Mucosa of stomach (tissue), 1 donor: ENCODE data around the gene SSBP4.
"Not testable (repeated sequence)": the region's sequence is repeated elsewhere in the genome, so short reads cannot be mapped to it uniquely, and the experiment has no call there.

ENCODE experiments used
- H3K27me3 ChIP-seq: one replicate; pipeline ENCODE4 v1.7.0; 2013; ENCODE audit warnings: mild to moderate bottlenecking, low read length; ENCODE audit not compliant: control insufficient read depth, insufficient read depth
- H3K36me3 ChIP-seq: one replicate; pipeline ENCODE4 v1.7.0; 2013; ENCODE audit warnings: low read length; ENCODE audit not compliant: control insufficient read depth, insufficient read depth
- H3K4me1 ChIP-seq: one replicate; pipeline ENCODE4 v1.7.0; 2013; ENCODE audit warnings: mild to moderate bottlenecking, low read length; ENCODE audit not compliant: control insufficient read depth, insufficient read depth
- H3K4me3 ChIP-seq: one replicate; pipeline ENCODE4 v1.7.0; 2013; ENCODE audit warnings: low read length
- H3K9ac ChIP-seq: one replicate; pipeline ENCODE4 v1.7.0; 2013; ENCODE audit warnings: mild to moderate bottlenecking, low read length, moderate library complexity
- H3K9me3 ChIP-seq: one replicate; pipeline ENCODE4 v1.7.0; 2013; ENCODE audit warnings: mild to moderate bottlenecking, low read length, moderate library complexity; ENCODE audit not compliant: control insufficient read depth
- donor health status: Pancreatic carcinoma.

The SSBP4 gene

DNA sequence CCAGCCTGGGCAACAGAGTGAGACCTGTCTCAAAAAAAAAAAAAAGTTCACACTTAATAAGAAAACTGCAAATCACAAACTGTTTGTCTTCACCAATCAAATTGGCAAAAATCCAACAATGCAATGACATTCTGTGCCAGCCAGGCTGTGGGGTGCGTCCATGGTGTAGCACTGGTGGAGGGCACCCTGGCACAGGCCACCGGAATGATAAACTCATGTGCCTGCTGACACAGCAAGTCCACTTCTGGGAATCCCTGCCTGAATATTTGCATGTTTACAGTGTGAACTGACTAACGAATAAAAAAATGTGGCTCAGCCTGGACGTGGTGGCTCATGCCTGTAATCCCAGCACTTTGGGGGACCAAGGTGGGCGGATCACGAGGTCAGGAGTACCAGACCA lies 20.2 kb upstream of the SSBP4 start:
- H3K27me3 ChIP-seq, result peaks cover 8% of the 10 kb centered on the region
- H3K4me1 ChIP-seq, result peaks cover 9% of the 10 kb centered on the region
- no peak overlapping the region for H3K9ac ChIP-seq
- H3K4me3 ChIP-seq, result no peak overlapping the region
- no peaks in the 10 kb centered on the region for H3K36me3 ChIP-seq
- H3K9me3 ChIP-seq, result no peaks in the 10 kb centered on the region

DNA sequence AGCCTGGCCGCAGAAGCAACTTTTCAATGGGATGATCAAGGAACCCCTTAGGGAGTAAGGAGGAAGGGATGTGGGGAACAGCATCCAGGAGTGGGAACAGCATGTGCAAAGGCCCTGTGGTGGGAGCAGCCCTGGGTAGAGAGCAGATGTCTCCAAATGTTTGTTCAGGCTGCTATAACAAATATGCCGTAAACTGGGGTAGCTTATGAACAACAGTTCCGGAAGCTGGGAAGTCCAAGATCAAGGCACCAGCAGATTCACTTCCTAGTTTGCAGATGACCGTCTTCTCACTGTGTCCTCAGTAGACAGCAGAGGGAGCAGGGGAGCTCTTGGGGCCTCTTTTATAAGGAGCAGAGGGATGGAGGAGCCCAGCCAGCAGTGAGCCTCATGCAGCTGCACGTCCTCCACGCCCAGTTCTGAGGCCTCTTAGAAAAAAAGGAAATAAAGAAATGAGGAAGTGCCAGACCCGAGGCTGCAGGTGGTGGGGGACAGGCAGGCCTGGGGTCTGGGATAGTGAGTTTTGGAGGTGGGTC lies 17.6 kb upstream of the SSBP4 start:
- Histone ChIP-seq H3K4me3 (no peak overlapping the region), H3K9me3 (no peaks in the 10 kb centered on the region), H3K4me1 (peaks cover 9% of the 10 kb centered on the region), H3K27me3 (peaks cover 8% of the 10 kb centered on the region), H3K9ac (peak overlapping the region; percentile 51), H3K36me3 (no peaks in the 10 kb centered on the region)

DNA sequence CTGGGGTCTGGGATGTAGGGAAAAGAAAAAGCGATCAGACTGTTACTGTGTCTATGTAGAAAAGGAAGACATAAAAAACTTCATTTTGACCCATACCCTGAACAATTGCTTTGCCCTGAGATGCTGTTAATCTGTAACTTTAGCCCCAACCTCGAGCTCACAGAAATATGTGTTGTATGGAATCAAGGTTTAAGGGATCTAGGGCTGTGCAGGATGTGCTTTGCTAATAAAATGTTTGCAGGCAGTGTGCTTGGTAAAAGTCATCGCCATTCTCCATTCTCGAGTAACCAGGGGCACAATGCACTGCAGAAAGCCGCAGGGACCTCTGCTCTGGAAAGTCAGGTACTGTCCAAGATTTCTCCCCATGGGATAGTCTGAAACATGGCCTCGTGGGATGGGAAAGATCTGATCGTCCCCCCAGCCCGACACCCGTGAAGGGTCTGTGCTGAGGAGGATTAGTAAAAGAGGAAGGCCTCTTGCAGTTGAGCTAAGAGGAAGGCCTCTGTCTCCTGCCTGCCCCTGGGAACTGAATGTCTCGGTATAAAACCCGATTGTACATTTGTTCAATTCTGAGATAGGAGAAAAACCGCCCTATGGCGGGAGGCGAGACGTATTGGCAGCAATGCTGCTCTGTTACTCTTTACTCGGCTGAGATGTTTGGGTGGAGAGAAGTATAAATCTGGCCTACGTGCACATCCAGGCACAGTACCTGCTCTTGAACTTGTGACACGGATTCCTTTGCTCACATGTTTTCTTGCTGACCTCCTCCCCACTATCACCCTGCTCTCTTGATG lies 16.5 kb upstream of the SSBP4 start:
- H3K4me3 ChIP-seq, H3K9me3 ChIP-seq, H3K27me3 ChIP-seq, H3K36me3 ChIP-seq, H3K9ac ChIP-seq, H3K4me1 ChIP-seq: not testable (repeated sequence)

DNA sequence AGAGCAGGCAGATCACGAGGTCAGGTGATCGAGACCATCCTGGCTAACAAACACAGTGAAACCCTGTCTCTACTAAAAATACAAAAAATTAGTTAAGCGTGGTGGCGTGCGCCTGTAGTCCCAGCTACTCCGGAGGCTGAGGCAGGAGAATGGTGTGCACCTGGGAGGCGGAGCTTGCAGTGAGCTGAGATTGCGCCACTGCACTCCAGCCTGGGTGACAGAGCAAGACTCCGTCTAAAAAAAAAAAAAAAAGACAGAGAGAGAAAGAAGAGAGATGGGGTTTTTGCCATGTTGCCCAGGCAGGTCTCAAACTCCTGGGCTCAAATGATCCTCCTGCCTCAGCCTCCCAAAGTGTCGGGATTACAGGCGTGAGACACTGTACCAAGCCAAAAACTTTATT lies 13.4 kb upstream of the SSBP4 start:
- not testable (repeated sequence) for H3K27me3 ChIP-seq, H3K9ac ChIP-seq, H3K9me3 ChIP-seq, H3K4me1 ChIP-seq, H3K4me3 ChIP-seq, H3K36me3 ChIP-seq

DNA sequence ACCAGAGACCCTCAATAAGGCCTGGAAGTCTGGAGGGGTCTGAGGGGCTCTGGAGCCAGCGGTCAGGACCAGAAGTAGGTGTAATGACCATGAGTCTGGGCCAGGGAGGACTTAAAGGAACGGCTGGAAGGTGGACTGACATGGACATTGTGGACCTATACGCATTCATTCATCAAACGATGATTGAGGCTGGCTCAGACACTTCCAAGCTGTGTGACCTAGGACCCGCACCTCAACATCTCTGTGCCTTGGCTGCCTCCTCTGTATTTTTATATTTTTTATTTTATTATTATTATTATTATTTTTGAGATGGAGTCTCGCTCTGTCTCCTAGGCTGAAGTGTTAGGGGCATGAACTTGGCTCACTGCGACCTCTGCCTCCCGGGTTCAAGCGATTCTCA lies 12.4 kb upstream of the SSBP4 start:
- Histone ChIP-seq H3K4me3 (no peak overlapping the region), H3K9me3 (no peaks in the 10 kb centered on the region), H3K9ac (no peak overlapping the region), H3K4me1 (no peaks in the 10 kb centered on the region), H3K36me3 (no peaks in the 10 kb centered on the region), H3K27me3 (no peaks in the 10 kb centered on the region)

DNA sequence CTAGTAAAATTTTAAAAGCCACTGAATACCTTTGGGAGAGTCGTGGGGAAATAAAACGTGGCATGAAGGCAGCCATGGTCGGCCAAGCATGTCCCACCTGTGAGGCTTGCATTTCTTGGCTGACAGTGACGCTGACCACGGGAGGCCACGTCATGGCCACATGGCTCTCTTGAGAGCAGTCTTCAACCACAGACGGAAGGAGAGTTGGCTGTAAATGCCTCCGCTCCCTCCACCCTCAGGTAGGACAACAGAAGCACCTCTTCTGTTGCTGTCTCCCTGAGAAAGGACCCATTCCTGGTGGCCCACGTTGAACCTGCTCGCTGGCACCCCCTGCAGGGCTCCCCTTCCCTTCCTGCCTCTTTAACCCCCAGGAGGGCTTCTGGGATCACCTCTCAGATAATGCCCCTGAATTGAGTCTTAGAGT lies 11.1 kb upstream of the SSBP4 start:
- Histone ChIP-seq H3K4me3 (no peak overlapping the region), H3K27me3 (no peaks in the 10 kb centered on the region), H3K9ac (no peak overlapping the region), H3K9me3 (no peaks in the 10 kb centered on the region), H3K4me1 (no peaks in the 10 kb centered on the region), H3K36me3 (no peaks in the 10 kb centered on the region)

DNA sequence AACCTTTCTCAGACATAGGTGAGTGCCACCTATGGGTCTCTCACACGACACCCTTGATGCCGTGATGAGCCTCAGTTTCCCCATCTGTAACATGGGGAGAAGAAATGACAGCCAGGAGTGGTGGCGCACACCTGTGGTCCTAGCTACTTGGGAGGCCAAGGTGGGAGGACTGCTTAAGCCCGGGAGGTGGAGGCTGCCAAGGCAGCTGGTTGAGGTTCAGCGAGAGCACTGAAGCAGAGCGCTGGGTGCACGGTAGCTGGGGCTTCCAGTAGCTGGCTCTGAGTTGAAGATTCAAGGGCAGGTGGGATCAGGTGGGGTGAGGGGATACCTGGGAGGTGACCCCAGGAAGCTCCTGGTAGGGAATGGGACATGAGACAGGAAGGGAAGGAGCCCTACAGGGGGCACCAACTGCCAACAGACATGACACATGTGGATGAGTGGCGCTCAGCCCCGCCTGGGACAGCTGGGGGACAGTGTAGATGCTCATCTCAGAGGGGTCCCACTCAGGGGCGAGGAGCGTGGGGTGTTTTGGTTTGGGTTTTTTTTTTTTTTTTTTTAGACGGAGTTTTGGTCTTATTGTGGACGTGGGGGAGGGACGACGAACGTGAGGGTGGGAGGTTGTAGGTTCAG lies 6.5 kb upstream of the SSBP4 start:
- no peaks in the 10 kb centered on the region for H3K36me3 ChIP-seq
- H3K4me3 ChIP-seq, result no peak overlapping the region
- H3K9ac ChIP-seq, result no peak overlapping the region
- H3K27me3 ChIP-seq, result peaks cover 5% of the 10 kb centered on the region
- peaks cover 37% of the 10 kb centered on the region for H3K4me1 ChIP-seq
- H3K9me3 ChIP-seq, result no peaks in the 10 kb centered on the region

DNA sequence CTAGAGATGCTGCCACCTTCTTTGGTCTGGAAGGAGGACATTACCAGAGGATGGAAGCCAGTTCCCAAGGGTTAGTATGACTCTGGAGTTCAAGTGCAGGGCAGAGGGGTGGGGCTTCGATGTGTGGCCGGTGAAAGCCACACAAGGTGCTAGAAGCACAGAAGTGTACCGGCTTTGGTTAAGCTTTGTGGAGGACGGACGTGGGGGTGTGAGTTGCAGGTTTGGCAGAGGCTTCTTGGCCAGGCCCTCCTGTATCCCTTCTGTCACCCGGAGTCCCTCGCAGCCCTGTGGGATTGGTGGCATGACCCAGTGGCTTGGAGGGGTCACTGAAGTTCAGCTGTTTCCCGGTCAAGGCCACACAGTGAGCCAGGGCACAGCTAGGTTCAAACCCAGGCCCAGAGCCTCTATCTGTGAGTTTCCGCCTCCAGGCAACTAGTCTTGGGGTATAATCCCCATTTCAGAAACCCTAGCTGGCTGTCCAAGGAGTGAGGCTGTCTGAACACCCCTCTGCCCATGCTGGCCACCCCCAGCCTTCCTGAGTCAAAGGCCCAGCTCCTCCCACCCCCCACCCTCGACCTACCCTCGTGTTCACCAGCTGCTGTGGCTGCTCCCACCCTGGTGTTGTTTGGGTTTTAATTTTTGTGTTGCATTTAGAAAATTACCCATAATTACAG lies 4.6 kb upstream of the SSBP4 start:
- H3K4me3 ChIP-seq, result no peak overlapping the region
- peak overlapping the region; percentile 43 for H3K9ac ChIP-seq
- no peaks in the 10 kb centered on the region for H3K9me3 ChIP-seq
- H3K4me1 ChIP-seq, result peaks cover 51% of the 10 kb centered on the region
- H3K36me3 ChIP-seq, result no peaks in the 10 kb centered on the region
- peaks cover 14% of the 10 kb centered on the region for H3K27me3 ChIP-seq

DNA sequence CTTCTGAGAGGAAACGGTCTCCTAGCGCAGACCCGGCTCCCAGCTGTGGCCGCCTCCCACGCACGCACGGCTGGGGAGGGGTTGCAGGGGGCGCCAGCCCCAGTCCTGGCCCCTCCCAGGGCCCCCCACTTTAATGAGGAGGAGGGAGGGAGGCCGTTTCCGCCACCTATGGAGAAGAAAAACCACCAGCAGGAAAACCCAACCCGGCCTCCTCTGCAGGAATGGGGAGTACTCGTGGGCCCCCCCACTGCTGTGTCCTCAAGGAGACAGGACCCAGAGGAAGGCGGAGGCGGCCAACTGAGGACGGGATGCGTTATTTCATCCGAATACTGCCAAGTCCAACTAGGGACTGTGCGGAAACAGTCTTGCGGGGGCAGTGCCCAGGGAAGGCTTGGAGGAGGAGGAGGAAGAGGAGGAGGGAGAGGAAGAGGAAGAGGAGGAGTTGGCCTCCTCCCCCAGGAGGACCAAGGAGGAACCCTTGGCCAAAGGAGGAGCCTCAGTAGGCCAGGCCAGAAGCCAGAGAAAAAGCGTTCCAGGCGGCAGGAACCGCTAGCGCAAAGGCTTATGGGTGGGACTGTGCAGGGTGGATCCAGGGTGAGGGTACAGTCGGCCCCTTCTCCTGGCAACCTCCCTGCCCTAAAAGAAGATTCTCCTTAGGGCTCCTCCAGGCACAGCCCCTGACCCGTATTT lies 3.9 kb upstream of the SSBP4 start:
- H3K9ac ChIP-seq, result peak overlapping the region; percentile 43
- peaks cover 51% of the 10 kb centered on the region for H3K4me1 ChIP-seq
- no peak overlapping the region for H3K4me3 ChIP-seq

DNA sequence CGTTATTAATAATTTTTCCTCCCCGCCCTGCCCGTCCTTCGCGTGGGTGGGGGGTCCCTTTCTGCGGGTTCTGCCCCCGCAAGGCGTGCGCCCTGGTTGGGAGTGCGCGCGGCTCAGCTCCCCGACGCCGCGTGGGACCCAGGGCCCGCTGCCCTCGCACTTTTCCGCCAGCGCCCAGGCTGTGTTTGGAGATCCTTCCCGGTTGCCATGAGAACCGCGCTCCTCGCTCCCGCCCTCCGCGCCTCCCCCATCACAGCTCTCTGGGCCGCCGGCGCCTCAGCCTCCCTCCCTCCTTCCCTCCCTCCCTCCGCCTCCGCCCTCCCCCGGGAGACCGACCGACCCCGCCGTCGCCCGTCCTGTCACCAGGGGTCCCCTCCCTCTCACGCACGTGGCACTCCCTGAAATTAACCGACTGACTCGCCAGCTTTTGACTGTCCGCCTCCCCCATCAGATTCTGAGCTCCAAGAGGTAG lies 2.4 kb upstream of the SSBP4 start:
- H3K9ac ChIP-seq, result peak overlapping the region; percentile 62
- H3K27me3 ChIP-seq, result peaks cover 14% of the 10 kb centered on the region
- H3K36me3 ChIP-seq, result no peaks in the 10 kb centered on the region
- peak overlapping the region; percentile 32 for H3K4me3 ChIP-seq
- H3K4me1 ChIP-seq, result peaks cover 65% of the 10 kb centered on the region
- no peaks in the 10 kb centered on the region for H3K9me3 ChIP-seq

More for the DNA sequence above, 3.9 kb upstream of the SSBP4 start:
- H3K36me3 ChIP-seq, result no peaks in the 10 kb centered on the region
- peaks cover 14% of the 10 kb centered on the region for H3K27me3 ChIP-seq
- H3K9me3 ChIP-seq, result no peaks in the 10 kb centered on the region

DNA sequence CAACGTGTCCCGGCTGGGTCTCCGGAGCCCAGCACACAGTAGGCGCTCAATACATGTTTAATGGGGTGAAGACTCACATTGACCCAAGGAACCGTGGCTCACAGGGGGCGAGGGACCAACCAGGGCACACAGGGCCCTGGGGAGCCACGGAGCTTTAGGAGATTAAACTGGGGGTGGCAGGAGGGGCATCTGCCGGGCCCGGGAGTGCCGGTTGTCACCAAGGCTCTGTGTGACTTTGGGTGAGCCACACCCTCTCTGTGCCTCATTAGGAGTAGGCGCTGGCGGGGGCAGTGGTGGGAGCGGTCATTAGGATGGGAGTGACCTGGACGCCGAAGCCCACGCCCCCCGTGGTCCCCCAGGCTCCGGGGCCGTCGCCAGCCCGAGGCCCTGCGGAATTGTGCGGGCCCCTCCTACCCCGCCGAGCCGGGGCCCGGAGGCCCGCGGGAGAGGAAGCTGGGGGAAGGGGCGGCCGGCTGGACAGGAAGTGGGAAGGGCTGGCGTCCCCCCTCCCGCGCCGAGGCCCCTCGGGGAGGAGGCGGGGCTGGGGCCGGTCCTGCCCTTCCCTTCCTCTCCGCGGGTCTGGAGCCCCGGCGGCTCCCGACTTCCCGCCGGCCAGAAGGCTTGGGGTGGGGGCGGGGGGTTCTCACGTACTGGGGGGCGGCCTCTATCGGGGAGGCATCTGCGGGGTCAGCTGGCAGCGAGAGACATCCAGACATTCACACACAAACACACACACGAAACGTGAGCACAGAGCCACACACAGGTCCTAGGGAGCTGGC lies 1.8 kb upstream of the SSBP4 start:
- H3K36me3 ChIP-seq, result no peaks in the 10 kb centered on the region
- peaks cover 14% of the 10 kb centered on the region for H3K27me3 ChIP-seq
- no peaks in the 10 kb centered on the region for H3K9me3 ChIP-seq
- H3K4me1 ChIP-seq, result peaks cover 65% of the 10 kb centered on the region
- peak overlapping the region; percentile 32 for H3K4me3 ChIP-seq
- peak overlapping the region; percentile 45 for H3K9ac ChIP-seq
